ENCODE measurements around the gene SYT11. TPM values are rescaled to one million over a fixed set of nuclear protein-coding genes. Genes with fewer than 3 reads are reported as not detected.
A peak's percentile ranks its signal among the peaks of the same experiment; 100 is the strongest.

Gene SYT11
- total RNA-seq, 1 donor from 2014 or later: 419 TPM

GRCh38 chr1:155861896-155862295 is 2.5 kb downstream of the SYT11 start:
- Mint-ChIP-seq H3K4me1 (ENCODE audit: low read depth, unreplicated experiment) (peaks cover 13% of the 10 kb centered on the region), H3K9me3 (ENCODE audit: unreplicated experiment) (peaks cover 16% of the 10 kb centered on the region), H3K27me3 (ENCODE audit: unreplicated experiment) (peaks cover 7% of the 10 kb centered on the region), H3K36me3 (ENCODE audit: unreplicated experiment) (peaks cover 4% of the 10 kb centered on the region), H3K27ac (ENCODE audit: unreplicated experiment) (peak overlapping the region; percentile 100), H3K4me3 (ENCODE audit: unreplicated experiment) (peak overlapping the region; percentile 91)
- DNase-seq: no peak
- TF ChIP-seq CTCF (IDR thresholded peaks at IDR 0.05; ENCODE audit: partially characterized antibody, unreplicated experiment): no peak

GRCh38 chr1:155864393-155864792 is 5.0 kb downstream of the SYT11 start:
- Mint-ChIP-seq H3K4me3 (ENCODE audit: unreplicated experiment) (peak overlapping the region; percentile 52), H3K27ac (ENCODE audit: unreplicated experiment) (no peak overlapping the region), H3K9me3 (ENCODE audit: unreplicated experiment) (peaks cover 11% of the 10 kb centered on the region), H3K36me3 (ENCODE audit: unreplicated experiment) (peaks cover 4% of the 10 kb centered on the region), H3K27me3 (ENCODE audit: unreplicated experiment) (peaks cover 9% of the 10 kb centered on the region), H3K4me1 (ENCODE audit: low read depth, unreplicated experiment) (peaks cover 19% of the 10 kb centered on the region)
- TF ChIP-seq CTCF (IDR thresholded peaks at IDR 0.05; ENCODE audit: partially characterized antibody, unreplicated experiment): no peak
- DNase-seq: no peak

- no peak for TF ChIP-seq CTCF (IDR thresholded peaks at IDR 0.05; ENCODE audit: partially characterized antibody, unreplicated experiment)
- H3K27ac Mint-ChIP-seq (ENCODE audit: unreplicated experiment): no peak overlapping the region
- DNase-seq: no peak
- peaks cover 3% of the 10 kb centered on the region for H3K36me3 Mint-ChIP-seq (ENCODE audit: unreplicated experiment)
- H3K4me1 Mint-ChIP-seq (ENCODE audit: low read depth, unreplicated experiment): peaks cover 30% of the 10 kb centered on the region
- H3K27me3 Mint-ChIP-seq (ENCODE audit: unreplicated experiment): peaks cover 5% of the 10 kb centered on the region
- peaks cover 4% of the 10 kb centered on the region for H3K9me3 Mint-ChIP-seq (ENCODE audit: unreplicated experiment)
- peak overlapping the region; percentile 31 for H3K4me3 Mint-ChIP-seq (ENCODE audit: unreplicated experiment)
Measured at GRCh38 chr1:155867766-155868165, 8.4 kb downstream of the SYT11 start.

GRCh38 chr1:155871390-155871789 is 12.0 kb downstream of the SYT11 start:
- Mint-ChIP-seq H3K4me3 (ENCODE audit: unreplicated experiment) (peak overlapping the region; percentile 61), H3K9me3 (ENCODE audit: unreplicated experiment) (peaks cover 5% of the 10 kb centered on the region), H3K36me3 (ENCODE audit: unreplicated experiment) (peaks cover 4% of the 10 kb centered on the region), H3K27me3 (ENCODE audit: unreplicated experiment) (peaks cover 5% of the 10 kb centered on the region), H3K27ac (ENCODE audit: unreplicated experiment) (no peak overlapping the region), H3K4me1 (ENCODE audit: low read depth, unreplicated experiment) (peaks cover 31% of the 10 kb centered on the region)
- TF ChIP-seq CTCF (IDR thresholded peaks at IDR 0.05; ENCODE audit: partially characterized antibody, unreplicated experiment): no peak
- DNase-seq: no peak

GRCh38 chr1:155872527-155872926 is 13.2 kb downstream of the SYT11 start:
- peaks cover 4% of the 10 kb centered on the region for H3K9me3 Mint-ChIP-seq (ENCODE audit: unreplicated experiment)
- TF ChIP-seq CTCF (IDR thresholded peaks at IDR 0.05; ENCODE audit: partially characterized antibody, unreplicated experiment): no peak
- no peak for DNase-seq
- H3K36me3 Mint-ChIP-seq (ENCODE audit: unreplicated experiment): peaks cover 7% of the 10 kb centered on the region
- H3K27ac Mint-ChIP-seq (ENCODE audit: unreplicated experiment): no peak overlapping the region
- H3K27me3 Mint-ChIP-seq (ENCODE audit: unreplicated experiment): peaks cover 5% of the 10 kb centered on the region
- peaks cover 28% of the 10 kb centered on the region for H3K4me1 Mint-ChIP-seq (ENCODE audit: low read depth, unreplicated experiment)
- peak overlapping the region; percentile 68 for H3K4me3 Mint-ChIP-seq (ENCODE audit: unreplicated experiment)

Data from glutamatergic neuron (in vitro differentiated cells).